Inflammatory macrophage treated with lipopolysaccharide for 4 hours (primary cell): ENCODE data around the gene CBLN3.
"Not testable (repeated sequence)": the region's sequence is repeated elsewhere in the genome, so short reads cannot be mapped to it uniquely, and the experiment has no call there.

Source experiments
- DNase-seq: peaks from one replicate; pipeline ENCODE4 v3.0.0-alpha.2; 2020

The CBLN3 gene

DNA sequence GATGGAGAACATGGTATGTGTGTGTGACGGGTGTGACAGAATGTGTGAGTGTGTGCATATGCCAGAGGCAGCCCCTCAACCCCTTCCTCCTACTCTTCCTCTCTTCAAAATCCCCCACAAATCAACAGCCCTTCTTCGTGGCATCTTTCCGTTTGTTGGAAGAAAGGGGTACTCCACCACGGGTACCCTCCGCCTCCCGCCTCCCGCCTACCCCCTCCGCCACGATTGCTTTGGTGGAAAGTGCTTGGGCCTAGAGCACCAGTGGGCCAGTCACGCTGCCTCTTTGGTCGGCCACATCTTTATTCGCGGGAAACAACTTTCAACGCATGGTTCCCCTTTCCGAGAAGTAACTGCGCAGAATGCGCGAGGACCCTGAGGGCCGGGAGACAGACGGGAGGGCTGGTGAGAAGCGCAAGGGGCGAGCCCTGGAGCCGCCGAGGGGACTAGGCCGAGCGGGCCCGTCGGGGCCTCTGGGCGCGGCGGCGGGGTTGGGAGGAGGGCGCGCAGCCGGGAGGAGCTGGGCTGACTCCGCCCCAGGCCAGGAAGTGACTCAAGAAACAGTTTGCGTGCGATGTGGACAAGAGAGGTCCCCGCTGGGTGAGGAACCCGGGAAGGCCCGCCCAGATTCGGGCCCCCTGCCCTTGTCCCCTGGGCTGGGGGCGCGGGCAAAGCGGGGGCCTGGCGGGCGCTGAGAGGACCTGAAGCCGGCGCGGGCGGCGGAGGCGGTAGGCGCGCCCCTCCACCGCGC, at the start of gene CBLN3, which contains the start of gene KHNYN:
TSS of gene CBLN3 (minus strand) at position 274 of the 748 bp plus-strand sequence. CDS start 614 bp downstream, outside the sequence.
TSS of gene KHNYN (plus strand) at position 560 of the 748 bp plus-strand sequence. CDS start 777 bp downstream, outside the sequence.
- DNase-seq, result peak; percentile 92

- no peak for DNase-seq
Measured at GRCh38 chr14:24475261-24475660, 45.8 kb upstream of the CBLN3 start.

DNA sequence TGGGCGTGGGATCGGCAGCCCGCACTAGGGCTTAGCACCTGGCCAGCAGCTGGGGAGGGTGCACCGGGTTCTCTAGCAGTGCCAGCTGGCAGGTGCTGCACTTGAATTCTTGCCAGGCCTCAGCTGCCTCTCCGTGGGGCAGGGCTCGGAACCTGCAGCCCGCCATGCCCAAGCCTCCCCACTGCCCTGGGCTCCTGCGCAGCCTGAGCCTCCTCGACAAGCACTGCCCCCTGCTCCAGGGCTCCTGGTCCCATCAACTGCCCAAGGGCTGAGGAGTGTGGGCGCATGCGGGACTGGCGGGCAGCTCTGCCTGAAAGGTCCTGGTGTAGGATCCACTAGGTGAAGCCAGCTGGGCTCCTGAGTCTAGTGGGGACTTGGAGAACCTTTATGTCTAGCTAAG, 43.7 kb upstream of the CBLN3 start:
- no peak for DNase-seq

DNA sequence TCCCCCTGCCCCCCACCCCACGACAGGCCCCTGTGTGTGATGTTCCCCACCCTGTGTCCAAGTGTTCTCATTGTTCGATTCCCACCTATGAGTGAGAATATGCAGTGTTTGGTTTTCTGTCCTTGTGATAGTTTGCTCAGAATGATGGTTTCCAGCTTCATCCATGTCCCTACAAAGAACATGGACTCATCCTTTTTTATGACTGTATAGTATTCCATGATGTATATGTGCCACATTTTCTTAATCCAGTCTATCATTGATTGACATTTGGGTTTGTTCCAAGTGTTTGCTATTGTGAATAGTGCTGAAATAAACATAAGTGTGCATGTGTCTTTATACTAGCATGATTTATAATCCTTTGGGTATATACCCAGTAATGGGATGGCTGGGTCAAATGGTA, 41.0 kb upstream of the CBLN3 start:
- DNase-seq, result not testable (repeated sequence)

DNA sequence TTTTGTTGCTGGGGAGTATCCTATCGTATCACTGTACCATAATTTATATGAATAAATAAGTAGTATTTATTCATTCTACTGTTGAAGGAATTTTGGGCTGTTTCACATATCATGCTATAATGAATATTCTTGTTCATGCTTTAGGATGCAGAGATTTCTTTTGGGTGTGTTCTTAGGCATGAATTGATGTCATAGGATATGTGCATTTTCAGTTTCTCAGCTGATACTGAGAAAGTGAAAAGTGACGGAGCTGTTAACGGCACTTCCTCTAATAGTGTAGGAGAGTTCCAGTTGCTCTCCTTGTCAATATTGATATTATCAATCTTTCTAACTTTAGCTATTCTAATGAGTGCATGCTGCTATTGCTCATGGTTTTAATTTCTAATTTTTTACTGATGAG, 36.3 kb upstream of the CBLN3 start:
- no peak for DNase-seq

DNA sequence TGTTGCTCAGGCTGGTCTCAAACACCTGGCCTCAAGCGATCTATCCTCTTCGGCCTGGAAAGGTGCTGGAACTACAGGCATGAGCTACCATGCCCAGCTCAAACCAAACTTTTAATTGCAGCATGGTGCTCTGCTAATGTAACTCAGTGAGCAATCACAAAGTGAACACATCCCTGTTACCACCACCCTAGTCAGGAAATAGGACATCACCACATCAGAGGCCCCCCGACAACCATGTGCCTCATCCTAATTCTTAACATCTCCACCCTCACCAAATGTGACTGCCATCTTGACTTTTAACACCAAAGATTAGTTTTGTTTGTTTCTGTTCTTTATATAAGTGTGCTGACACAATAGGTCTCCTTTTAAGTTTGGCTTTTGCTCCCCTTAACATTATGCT, 35.9 kb upstream of the CBLN3 start:
- DNase-seq, result no peak

DNA sequence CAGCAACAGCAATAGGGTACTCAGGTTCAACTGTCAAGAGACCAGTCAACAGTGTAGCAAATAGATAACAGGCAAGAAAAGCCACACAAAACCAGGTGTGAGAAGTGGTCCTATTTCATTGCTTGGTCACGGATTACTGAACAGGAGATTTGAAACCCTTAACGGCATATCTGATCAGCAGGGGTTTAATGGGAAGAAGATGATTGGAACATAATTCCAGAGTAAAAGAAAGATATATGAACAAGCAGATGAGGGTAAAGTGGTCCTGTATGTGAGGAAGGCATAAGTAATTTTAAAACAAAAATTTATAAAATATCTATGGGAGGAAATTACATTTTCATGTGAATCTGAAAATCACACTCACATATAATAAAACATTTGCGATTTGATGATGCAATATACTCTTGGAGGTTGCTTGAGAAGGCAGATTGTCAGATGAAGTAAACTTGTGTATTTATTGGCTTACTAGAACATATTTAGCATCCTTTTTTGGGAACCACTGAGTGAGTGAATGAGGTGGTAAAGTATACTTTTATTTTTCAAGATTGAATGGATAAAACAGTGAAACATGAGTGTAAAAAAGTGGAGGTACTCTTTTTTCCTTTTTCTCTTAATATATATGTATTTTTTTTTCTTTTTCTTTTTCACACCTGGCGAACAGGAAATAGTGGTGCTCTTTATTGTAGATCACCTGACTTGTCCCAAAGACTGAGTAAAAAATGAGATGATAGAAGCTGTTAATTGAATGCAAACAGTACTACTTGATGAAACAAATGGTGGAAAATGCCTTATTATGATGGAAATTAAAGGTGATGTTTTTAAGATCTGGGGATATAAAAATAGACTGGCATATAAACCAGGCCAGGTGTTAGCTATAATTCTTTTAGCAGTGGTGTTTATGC, 34.7 kb upstream of the CBLN3 start:
- DNase-seq, result no peak

DNA sequence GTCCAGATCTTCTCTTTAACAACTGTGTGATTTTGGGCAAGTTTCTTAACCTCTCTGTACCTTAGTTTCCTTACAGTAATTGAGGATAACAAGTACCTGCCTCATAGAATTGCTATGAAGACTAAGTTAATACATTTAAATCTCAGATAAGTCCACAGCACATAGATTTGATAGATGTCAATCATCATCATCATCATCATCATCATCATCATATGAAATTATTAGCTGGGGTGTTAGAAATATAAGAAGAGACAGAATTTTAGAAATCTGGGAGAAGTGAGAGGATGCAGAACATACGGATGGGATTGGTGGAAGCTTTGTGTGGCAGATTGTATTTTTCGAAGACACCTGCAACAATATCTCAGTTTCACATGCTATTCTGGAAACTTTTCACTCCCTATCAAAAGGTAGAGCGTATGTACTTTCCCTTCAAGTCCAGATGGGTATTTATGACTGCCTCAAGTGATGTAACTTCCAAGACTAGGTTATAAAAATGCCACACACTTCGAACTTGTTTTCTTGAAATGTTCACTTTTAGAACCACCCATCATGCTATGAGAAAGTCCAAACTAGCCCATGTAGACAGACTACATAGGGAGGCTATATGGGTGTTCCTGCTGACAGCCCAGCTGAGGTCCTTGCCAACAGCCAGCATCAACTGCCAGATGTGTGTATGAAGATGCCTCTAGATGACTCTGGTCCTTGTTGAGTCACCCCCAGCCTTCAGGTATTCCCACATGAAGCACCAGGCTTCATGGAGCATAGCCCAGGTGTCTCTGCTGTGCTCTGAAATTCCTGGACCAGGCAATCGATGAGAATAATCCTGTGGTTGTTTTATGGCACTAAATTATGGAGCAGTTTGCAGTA, 33.8 kb upstream of the CBLN3 start:
- no peak for DNase-seq

DNA sequence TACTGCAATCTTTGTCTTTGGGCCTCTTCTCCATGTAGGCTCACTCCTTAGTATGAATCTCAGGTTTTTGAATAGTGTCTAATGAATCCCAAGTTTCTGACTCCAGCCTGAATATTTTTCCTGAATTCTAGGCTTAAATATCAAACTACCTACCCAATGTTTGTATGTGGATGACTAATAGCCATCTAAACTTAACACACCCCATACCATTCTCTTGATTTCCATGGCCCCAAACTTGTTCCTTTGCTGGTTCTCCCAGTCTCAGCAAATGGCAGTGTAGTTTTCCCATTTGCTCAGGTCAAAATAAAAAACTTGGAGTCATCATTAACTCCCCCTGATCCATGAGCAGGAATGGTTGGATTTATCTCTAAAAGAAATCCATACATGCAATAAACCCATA, 31.9 kb upstream of the CBLN3 start:
- DNase-seq, result no peak

DNA sequence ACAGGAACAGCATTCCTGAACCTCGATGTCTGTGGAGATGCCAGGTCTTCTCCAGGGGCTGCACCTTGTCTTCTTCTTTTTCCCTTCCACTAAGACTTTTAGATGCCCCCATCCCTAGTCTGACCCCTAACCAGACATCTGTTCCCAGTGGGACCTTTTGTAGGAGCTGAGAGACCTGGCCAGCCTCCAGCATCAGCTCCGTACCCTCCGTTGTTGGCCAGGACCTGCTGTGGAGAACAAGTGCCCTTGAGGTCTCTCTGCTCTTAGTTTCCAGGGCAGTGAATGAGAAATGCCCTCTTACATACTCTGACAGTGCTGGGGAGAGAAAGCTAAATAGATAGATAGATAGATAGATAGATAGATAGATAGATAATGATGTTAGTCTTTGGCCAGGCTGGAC, 29.9 kb upstream of the CBLN3 start:
- DNase-seq, result no peak

DNA sequence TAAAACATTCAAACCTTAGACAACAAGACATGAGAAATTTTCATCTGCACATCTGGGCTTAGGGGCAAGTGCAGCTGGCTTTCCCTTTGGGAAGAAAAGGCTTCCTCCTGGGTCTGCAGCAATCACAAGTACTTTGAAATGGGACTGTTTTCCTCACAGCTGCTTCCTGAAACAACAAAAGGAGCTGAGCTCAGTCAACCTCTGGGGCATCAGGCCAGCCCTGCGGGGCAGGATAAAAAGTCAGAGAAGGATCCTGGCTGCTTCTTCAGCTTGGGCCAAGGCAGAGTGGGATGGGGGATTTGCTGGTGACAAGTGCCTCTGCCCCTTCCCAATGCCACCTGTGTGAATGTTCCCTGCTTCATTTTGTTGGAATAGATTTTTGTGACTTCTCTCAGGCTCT, 29.3 kb upstream of the CBLN3 start:
- no peak for DNase-seq

- DNase-seq, result no peak
Measured at GRCh38 chr14:24456980-24457379, 27.5 kb upstream of the CBLN3 start.

GRCh38 chr14:24450828-24451227, 21.4 kb upstream of the CBLN3 start:
- DNase-seq, result not testable (repeated sequence)

DNA sequence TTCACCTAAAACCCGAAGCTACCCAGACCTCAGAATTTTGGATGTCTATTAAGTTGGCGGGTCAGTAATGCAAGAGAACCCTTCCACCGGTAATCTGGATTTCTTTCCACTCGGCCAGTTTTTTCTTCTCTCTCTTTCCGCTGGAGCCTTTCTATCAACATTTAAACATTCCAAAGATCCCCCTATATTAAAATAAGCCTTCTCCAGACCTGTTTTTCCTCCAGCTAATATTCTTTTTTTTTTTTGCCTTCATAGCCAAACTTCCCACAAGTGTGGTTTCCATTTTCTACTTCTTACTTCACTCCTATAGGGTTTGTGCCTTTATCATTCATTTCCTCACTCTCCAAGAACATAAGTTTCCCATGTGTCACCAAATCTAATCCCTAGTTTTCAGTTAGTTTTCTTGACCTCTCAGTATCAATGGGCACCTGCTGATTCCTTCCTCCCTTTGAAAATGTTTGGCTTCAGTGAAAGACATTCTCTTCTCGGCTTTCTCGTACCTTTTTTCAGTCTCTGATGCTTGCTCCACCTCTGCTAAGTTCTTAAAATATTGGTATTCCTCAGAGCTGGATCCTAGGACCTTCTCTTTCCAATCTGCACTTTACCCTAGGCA, 13.7 kb upstream of the CBLN3 start:
- peak; percentile 48 for DNase-seq

GRCh38 chr14:24442240-24443052, 13.0 kb upstream of the CBLN3 start, which contains the start of gene SDR39U1:
TSS of gene SDR39U1 (minus strand) at chr14:24442776. CDS start at chr14:24442769, 7 bp downstream.
- DNase-seq, result peak; percentile 99

- no peak for DNase-seq
Measured at GRCh38 chr14:24441904-24442239, 12.4 kb upstream of the CBLN3 start.

DNA sequence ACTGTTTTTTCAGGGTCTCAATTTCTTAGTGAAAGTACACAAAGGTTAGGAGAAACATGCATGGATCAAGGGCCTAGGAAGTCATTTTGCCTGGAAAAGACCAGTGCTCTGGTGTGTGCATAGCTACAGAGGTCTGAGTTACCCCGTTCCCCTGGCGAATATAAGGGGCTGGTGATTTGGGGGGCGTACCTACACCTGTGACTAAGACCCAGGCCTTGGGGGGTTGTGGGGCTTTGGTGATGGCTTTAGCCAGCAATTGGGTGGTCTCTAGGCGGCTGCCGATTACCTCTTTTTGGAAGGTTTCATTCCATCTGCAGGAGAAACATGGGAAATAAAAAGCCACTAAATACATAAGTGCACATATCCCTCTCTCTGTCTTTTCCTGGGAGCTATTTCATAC, 12.0 kb upstream of the CBLN3 start:
- no peak for DNase-seq

DNA sequence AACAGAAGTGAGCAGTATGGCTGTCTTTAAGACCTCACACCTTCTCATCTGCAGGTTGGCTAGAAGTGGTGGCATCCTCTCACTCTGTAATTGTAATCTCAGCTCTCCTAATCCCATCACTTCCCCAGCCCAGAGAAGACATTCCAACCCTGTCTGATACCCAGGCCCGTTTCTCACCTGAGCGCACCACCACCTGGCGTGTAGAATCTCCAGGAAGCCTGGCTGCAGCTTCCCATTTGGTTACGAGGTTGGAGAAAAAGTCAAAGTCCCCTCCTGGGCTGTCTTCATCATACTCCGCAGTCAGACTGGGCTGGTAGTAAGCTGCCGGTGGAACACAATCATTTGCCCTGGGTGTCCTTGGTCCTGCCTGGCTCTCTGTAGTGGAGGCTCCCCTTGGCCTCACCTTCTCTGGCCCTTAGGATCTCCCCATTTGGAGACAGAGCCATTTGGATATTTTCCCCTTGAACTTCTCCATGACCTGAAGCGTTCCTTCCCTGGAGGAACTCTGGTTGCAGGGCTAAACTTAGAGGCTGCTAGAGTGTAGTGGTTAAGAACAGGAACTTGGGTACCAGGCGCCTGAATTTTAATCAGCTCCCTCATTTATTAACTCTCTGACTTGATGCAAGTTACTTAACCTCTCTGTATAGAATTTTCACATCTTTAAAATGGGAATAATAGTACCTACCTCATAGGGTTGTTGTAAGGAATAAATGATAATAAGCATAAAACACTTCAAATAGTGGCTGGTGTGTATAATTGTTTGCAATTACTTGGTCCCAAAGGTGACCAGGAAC, 11.3 kb upstream of the CBLN3 start:
- no peak for DNase-seq

DNA sequence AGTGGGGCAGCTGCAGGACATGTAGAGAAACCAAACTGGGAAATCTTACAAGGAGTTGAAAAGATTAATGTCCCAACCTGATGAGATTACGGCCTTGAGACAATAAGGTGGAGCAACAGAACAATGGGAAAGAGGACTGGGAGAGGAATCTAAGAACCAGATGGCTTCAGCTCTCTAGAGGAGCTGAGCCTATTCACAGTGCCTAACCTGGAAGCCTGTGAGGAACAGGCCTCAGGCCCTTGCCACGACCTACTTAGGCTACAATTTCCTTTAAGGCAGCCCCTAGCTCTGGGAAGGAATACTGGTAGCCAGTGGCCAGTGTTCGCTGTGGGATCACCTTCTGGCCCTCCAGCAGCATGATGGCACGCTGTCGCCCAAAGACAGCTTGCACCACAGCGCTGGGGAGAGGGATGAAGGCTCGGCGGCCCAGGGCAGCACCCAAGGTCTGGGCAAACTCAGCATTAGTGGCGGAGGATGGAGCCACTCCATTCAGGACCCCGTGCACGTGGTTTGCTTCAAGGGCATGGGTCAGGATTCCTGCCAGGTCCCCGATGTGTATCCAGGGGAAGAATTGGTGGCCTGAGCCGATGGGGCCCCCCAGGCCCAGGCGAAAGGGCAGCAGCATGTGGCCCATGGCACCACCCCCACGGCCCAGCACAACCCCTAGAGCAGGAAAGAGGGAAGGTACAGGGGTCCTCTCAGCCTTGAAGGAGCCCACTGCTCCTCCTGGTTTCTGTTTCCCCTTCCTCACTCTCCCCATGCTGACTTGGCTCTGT, 10.6 kb upstream of the CBLN3 start:
- no peak for DNase-seq

DNA sequence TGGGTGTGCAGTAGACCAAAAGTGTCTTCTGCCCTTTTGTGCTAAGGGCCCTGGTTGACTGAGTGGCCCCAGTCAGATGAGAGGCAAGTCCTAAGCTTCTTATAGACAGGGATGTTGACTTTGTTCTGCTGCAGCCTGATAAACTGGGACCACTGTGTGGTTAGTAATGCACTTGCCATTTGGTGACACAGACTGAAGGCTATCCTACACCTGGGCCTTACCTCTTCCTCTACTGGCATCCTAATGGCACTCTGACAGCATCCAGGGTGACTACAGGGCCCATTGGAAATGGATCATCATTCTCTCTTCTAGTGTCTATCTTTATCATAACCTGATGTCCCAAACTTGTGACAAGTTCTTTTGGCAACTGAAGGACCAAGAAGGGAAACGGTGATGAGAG, 9.8 kb upstream of the CBLN3 start:
- DNase-seq, result no peak
